Peyer's patch (tissue), 4 donors: Measurements from ENCODE around the gene NEK7. TPM values are rescaled to one million over a fixed set of nuclear protein-coding genes. Genes with fewer than 3 reads are reported as not detected.

Experiments used
- DNase-seq, 3 donors: peaks; one replicate each; pipeline ENCODE4 v3.0.0-alpha.2; 2017 to 2019
- H3K27ac ChIP-seq, 4 donors: fragments of 200-600 bp; sonication (generic); one replicate each; pipeline ENCODE4 v1.5.1; 2016 to 2019
- H3K27me3 ChIP-seq, 2 donors: fragments of 200-600 bp; sonication (generic); one replicate each; pipeline ENCODE4 v1.5.1; 2019
- H3K36me3 ChIP-seq, 3 donors: fragments of 200-600 bp; sonication (generic); one replicate each; pipeline ENCODE4 v1.5.1; 2016 to 2019
- H3K4me1 ChIP-seq, 4 donors: fragments of 200-600 bp; sonication (generic); one replicate each; pipeline ENCODE4 v1.5.1; 2016 to 2019
- H3K4me3 ChIP-seq, 4 donors: fragments of 200-600 bp; sonication (generic); 1 replicate in 3 of 4; 2 replicates in 1 of 4; pipeline ENCODE4 v1.5.1; 2016 to 2019; ENCODE audit warnings: mild to moderate bottlenecking in 1 of 4
- H3K9me3 ChIP-seq, 4 donors: fragments of 200-600 bp; sonication (generic); one replicate each; pipeline ENCODE4 v1.5.1; 2016 to 2019; ENCODE audit warnings: mild to moderate bottlenecking in 1 of 4
- POLR2A ChIP-seq, 2 donors: fragments of 450-650 bp; IDR thresholded peaks; one replicate each; pipeline ENCODE4 v1.5.1; 2017; ENCODE audit warnings: antibody characterized with exemption in 2 of 2, mild to moderate bottlenecking in 2 of 2, moderate library complexity in 2 of 2
- total RNA-seq, 4 donors: library from RNA; depleted of rRNA; stranded (reverse); fragments of >200 nt; gene quantifications; one replicate each; pipeline ENCODE4 v1.1.0, GENCODE V29; 2016
- TF ChIP-seq, protein P1 (sequence below), 6 experiments: fragments of 450-650 bp in 4 of 6; fragments of 200-600 bp in 2 of 6; sonication (generic) in 1 of 6; IDR thresholded peaks; one replicate each; pipeline ENCODE4 v1.5.1; 2017 to 2019; ENCODE audit warnings: antibody characterized with exemption in 6 of 6, mild to moderate bottlenecking in 3 of 6, moderate library complexity in 1 of 6

The NEK7 gene
- total RNA-seq, 4 donors from 2014 or later, result 62.3 to 75.1 (median 66.5) TPM

DNA sequence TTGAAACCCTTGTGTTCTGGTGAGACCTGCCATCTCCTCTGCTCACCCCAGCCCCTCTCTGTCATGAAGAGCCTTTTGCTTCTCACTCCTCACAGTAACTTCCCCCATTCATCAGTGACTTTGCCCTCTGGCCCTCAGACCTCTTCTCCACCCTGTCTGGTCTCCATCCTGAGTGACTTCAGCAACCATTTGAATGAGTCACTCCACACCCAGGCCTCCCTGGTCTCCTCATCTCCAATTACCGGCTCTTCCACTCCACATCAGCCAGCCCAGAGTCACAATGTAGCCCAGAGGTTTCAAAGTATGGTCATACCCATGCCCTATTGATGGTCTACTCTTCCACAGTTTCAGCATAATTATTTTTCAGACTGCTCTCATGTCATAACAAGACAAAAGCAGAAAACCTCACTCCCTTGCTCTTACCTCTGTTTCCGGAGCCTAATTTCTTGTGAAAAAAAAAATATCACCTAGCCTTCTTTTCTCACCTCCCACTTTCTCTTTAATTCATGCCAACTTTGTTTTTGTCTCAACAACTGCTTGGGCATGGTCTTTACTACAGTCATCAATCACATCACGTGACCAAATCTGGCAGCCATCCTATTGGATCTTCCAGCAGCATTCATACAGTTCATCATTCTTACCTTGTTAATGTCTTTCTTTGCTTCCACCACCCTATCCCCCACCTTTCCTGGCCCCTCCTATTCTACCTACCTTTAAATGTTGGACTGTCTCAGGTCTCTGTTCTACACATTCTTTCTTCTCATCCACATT is 35.6 kb upstream of the NEK7 start:
- Histone ChIP-seq H3K9me3 (no peaks in the 10 kb centered on the region), H3K27ac (no peak overlapping the region), H3K36me3 (no peaks in the 10 kb centered on the region), H3K27me3 (no peaks in the 10 kb centered on the region), H3K4me3 (no peak overlapping the region), H3K4me1 (no peaks in the 10 kb centered on the region)
- DNase-seq, result peak in 1 of 3 donors; percentile 44
- TF ChIP-seq POLR2A (IDR thresholded peaks at IDR 0.05), result no peak
- TF ChIP-seq, protein P1, sequence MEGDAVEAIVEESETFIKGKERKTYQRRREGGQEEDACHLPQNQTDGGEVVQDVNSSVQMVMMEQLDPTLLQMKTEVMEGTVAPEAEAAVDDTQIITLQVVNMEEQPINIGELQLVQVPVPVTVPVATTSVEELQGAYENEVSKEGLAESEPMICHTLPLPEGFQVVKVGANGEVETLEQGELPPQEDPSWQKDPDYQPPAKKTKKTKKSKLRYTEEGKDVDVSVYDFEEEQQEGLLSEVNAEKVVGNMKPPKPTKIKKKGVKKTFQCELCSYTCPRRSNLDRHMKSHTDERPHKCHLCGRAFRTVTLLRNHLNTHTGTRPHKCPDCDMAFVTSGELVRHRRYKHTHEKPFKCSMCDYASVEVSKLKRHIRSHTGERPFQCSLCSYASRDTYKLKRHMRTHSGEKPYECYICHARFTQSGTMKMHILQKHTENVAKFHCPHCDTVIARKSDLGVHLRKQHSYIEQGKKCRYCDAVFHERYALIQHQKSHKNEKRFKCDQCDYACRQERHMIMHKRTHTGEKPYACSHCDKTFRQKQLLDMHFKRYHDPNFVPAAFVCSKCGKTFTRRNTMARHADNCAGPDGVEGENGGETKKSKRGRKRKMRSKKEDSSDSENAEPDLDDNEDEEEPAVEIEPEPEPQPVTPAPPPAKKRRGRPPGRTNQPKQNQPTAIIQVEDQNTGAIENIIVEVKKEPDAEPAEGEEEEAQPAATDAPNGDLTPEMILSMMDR (IDR thresholded peaks at IDR 0.05), result no peak

DNA sequence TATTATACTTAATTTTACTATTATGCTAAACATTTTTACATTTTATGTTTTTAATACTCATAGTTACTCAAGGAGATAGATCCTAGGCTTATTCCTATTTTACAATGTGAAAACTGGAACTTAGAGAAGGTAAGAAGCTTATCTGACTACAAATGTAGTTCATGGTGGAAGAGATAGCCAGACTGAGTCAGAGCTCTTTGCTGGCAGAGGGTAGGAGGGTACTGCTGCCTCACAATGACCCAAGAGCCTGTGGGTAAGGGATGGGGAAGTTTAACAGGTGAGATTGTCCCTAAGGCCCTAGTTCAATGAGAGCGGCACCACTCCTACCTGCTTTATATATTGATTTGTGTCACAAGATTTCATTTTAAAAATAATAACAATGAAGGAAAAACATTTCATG is 34.1 kb upstream of the NEK7 start:
- no peaks in the 10 kb centered on the region for H3K36me3 ChIP-seq
- TF ChIP-seq POLR2A (IDR thresholded peaks at IDR 0.05), result no peak
- TF ChIP-seq, protein P1 (IDR thresholded peaks at IDR 0.05), result no peak
- no peaks in the 10 kb centered on the region for H3K9me3 ChIP-seq
- no peak overlapping the region for H3K4me3 ChIP-seq
- H3K27me3 ChIP-seq, result no peaks in the 10 kb centered on the region
- no peak overlapping the region for H3K27ac ChIP-seq
- no peaks in the 10 kb centered on the region for H3K4me1 ChIP-seq
- DNase-seq, result no peak

DNA sequence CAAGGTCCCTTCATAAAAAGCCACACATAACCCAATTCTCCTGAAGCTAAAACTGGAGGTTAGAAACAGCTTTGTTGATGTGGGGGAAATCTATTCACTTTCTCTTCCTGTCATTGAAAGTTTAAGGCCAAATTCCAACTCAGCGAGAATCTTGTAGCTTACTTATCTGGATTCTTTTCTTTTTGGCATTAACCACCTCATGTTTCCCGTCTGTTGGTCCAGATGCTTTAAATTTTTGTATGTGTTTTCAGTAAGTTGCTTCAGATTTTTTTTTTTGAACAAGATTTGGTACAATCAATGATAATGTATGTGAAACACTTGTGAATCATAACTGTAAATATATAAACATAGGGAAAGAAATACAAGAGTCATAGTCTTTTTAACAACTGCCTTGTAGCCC is 33.7 kb upstream of the NEK7 start:
- Histone ChIP-seq H3K27me3 (no peaks in the 10 kb centered on the region), H3K4me3 (no peak overlapping the region), H3K36me3 (no peaks in the 10 kb centered on the region), H3K9me3 (no peaks in the 10 kb centered on the region), H3K4me1 (no peaks in the 10 kb centered on the region), H3K27ac (no peak overlapping the region)
- no peak for DNase-seq
- TF ChIP-seq, protein P1 (IDR thresholded peaks at IDR 0.05), result no peak
- TF ChIP-seq POLR2A (IDR thresholded peaks at IDR 0.05), result no peak

DNA sequence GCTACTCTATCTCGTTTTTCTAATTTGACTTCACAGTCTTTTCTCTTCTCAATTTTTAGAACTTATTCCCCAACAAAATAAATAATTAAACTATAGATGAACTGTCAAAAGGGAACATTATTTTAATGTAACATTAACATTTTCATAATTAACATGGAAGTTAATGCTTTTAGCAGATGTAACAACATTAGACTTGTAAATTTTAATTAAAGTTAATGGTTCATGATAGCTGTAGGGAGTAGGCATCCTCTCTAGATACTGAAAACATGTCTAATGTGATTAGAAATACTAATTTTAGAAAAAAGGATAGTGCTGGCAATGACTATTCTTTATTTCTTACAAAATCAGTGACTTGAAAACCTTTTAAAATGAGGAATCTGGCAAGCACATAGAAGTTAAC is 32.1 kb upstream of the NEK7 start:
- DNase-seq, result no peak
- no peak overlapping the region for H3K27ac ChIP-seq
- no peaks in the 10 kb centered on the region for H3K27me3 ChIP-seq
- TF ChIP-seq, protein P1 (IDR thresholded peaks at IDR 0.05), result no peak
- no peak for TF ChIP-seq POLR2A (IDR thresholded peaks at IDR 0.05)
- H3K4me3 ChIP-seq, result no peak overlapping the region
- H3K9me3 ChIP-seq, result no peaks in the 10 kb centered on the region
- no peaks in the 10 kb centered on the region for H3K36me3 ChIP-seq
- no peaks in the 10 kb centered on the region for H3K4me1 ChIP-seq

DNA sequence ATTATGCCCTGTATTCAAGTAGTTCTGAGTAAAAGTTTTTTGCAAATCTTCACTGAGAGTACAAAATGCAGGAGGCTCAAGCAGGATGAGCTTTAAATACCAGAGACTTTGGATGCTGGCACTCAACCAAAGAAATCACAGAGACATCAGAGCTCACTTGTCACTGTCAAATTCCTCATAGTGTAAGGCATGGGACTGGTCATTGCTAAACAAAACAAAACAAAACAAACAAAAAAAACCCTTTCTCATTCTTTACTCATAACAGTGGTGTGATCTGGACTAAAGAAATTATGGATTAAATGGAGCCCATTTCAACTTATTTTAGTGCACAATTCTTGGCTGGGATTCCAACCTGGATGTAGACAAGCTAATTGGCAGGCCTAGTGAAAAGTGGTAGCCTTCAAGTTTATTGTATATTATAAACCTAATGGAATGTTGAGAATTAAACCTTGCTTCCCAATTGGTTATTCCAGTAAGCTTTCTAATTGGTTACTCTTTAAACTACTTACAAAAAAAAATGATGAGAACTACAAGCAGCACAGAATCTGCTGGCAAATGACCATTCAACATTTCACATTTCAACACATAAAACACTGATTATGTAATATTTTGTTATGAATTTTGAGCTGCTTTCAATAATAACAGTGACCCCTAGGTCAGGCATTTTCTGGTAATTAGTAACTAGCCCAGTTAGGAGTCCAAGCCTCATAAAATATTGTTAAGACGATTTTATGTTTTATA is 30.6 kb upstream of the NEK7 start:
- DNase-seq, result no peak
- Histone ChIP-seq H3K4me3 (no peak overlapping the region), H3K27ac (no peak overlapping the region), H3K36me3 (no peaks in the 10 kb centered on the region), H3K4me1 (no peaks in the 10 kb centered on the region), H3K9me3 (no peaks in the 10 kb centered on the region), H3K27me3 (no peaks in the 10 kb centered on the region)
- TF ChIP-seq POLR2A (IDR thresholded peaks at IDR 0.05), result no peak
- TF ChIP-seq, protein P1 (IDR thresholded peaks at IDR 0.05), result no peak
